GM15510 (cell line): ENCODE measurements around the gene ACAD8.

Experiments
- POLR2A ChIP-seq: IDR thresholded peaks from 3 replicates; pipeline ENCODE4 v1.6.1; 2011; ENCODE audit warnings: borderline replicate concordance; ENCODE audit not compliant: insufficient read length; ENCODE audit errors: extremely low read depth

ACAD8 gene

DNA sequence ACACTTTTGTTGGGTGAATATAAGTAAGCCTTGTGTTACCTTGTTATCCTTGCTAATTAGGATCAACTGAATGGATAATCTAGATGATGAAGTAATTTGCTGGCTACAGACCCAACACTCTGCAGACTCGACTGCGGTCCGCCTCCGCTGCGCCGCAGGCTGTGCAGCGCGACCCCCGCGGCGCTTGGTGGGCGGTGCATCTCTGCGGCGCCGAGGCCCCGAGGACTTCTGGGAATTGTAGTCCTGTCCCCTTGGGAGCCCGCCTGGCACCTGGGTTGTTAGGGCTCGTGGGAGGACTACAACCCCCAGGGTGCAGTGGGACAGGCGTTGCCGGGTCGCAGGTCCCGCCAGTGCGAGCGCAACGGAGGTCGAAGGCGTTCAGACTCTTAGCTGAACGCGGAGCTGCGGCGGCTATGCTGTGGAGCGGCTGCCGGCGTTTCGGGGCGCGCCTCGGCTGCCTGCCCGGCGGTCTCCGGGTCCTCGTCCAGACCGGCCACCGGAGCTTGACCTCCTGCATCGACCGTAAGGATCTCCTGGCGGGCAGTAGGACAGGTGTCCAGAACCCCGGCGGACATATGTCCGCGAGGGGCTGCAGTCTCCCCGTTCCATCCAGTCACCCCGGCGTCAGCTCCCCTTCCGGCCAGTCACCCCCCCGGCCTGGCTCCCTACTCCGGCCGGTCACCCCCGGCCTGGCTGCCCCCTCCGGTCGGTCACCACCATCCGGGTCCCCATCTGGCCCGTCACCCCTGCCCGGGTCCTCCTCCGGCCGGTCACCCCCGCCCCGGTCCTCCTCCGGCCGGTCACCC, at the start of gene ACAD8, which contains the start of gene THYN1:
Gene ACAD8, plus strand, starts transcription at position 381 of the 806 bp plus-strand sequence. Its CDS starts 33 bp downstream, at position 414.
Gene THYN1, minus strand, starts transcription at position 165 of the 806 bp plus-strand sequence. CDS start 470 bp downstream, outside the sequence.
- peak; percentile 89 for TF ChIP-seq POLR2A

DNA sequence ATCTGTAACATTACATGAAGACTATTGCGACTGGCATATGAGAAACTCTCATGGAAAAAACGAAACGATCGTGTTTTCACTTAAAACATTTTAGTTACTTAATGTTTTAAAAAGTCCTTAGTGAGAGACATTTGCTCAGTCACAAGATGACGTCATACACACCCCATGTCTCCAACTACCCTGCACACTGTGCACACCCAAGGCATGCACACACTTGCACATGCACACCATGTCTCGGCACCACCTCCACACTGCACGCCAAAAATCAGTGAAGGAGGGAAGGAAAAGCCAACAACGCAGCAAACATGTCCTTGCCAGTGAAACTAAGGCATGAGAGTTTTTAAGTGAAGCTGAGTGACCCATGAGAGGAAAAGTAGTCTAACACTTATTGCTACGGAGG, 47.6 kb upstream of the ACAD8 start:
- no peak for TF ChIP-seq POLR2A

GRCh38 chr11:134206185-134206584, 47.2 kb upstream of the ACAD8 start:
- TF ChIP-seq POLR2A: no peak

DNA sequence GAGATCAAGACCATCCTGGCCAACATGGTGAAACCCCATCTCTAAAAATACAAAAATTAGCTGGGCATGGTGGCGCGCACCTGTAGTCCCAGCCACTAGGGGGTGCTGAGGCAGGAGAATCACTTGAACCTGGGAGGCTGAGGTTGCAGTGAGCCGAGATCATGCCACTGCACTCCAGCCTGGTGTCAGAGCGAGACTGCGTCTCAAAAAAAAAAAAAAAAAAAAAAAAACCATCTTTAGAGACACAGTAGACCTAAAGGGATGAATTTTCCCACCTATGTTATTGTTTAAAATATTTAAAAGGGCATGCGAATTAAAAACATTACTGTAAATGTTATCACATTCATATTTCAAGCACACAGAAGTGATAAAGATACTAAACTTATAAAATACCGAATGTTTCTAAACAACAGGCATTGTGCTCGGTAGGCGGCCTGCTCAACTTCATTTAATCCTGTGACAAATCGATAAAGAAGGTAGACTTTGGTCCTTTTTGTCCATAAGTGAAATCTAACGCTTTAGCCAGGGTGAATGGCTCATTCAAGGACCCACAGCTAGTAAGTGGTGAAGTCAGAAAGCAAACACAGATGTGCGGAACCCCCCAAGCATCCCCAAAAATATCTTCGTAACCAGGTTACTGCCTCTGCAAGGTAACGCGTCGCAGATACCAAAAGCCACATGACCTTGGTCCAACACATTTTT, 45.7 kb upstream of the ACAD8 start:
- TF ChIP-seq POLR2A: no peak

DNA sequence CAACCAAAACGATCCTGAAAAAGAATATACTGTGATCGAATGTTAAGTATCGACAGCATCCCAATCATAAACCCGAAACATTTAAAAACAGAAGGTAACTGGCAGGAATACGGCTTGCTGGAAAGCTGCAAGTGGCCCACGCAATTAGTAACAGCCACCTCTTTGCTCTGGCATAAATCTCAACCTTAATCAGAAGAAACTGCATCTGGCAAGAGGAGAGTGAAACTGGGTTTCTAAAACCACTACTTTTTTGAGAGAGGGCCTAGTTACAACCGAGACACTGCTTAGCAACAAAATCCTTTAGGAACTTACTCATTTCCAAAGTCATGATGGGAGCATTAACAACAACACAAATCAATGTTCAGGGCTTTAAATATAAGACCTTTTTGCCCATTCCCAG, 37.5 kb upstream of the ACAD8 start:
- TF ChIP-seq POLR2A: no peak

GRCh38 chr11:134216816-134217215, 36.6 kb upstream of the ACAD8 start:
- no peak for TF ChIP-seq POLR2A

DNA sequence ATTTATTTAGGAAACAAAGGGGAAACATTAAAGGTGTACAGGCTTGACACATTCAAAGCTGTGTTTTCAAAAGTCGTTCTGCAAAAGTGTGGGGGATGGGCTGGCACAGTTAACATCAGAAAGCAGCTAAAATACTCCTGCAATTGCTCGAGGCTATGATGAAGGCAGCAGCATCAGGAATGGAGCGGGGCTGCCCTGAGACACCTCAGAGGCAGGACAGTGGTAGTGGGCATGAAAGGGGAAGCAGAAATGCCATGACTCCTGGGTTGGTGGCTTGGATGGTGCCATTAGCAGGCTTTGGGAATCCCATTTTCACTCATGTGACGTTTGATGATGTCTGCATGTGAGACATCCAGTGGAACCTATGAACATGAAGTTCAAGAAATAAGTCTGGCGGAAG, 30.2 kb upstream of the ACAD8 start:
- TF ChIP-seq POLR2A: no peak

DNA sequence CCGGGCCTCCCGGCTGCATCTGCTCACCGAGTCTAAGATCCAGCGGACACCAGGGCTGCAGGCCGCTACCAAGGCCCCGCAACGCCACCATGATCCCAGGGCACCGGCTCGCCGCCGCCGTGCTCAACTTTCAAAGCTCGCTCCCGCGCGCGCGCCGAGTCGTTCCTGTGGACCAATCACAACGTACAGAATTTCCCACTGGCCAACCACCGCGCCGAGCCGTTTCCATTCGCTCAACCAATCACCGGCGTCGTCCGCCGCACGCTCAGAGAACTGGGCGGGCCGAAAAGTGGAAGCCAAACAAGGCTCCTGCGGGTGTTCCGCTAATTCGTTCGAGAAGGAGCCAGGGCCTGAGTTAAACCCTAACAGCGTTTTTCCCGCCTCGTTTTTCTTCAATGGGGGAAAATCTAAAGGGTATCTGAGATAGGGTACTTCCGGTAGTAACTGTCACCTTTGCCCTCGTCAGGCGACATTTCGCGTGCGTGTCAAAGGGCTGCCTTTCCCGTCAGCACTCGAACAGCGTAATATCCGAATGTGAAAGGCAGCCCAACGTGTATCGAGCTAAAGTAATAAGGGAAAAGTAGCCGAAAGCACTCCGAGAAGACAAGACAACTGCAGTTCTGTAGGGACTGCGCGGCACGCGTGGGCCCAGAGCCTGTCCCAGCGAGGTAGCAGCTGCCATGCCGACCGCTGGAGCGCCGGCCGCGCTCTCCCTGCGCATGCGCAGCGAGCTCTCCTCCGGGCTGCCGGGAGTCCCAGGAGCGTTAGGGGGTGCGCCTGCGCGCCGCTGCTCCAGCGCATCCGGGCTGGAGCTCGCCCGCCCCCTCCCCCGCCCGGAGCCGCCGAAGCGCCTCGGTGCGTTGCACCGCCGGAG, 29.3 kb upstream of the ACAD8 start, which contains the start of the genes NCAPD3 and VPS26B:
Gene NCAPD3, minus strand, starts transcription at position 132 of the 874 bp plus-strand sequence. Its CDS starts 41 bp downstream, at position 91.
Gene VPS26B, plus strand, starts transcription at position 836 of the 874 bp plus-strand sequence. CDS start 452 bp downstream, outside the sequence.
- TF ChIP-seq POLR2A: peak; percentile 97

DNA sequence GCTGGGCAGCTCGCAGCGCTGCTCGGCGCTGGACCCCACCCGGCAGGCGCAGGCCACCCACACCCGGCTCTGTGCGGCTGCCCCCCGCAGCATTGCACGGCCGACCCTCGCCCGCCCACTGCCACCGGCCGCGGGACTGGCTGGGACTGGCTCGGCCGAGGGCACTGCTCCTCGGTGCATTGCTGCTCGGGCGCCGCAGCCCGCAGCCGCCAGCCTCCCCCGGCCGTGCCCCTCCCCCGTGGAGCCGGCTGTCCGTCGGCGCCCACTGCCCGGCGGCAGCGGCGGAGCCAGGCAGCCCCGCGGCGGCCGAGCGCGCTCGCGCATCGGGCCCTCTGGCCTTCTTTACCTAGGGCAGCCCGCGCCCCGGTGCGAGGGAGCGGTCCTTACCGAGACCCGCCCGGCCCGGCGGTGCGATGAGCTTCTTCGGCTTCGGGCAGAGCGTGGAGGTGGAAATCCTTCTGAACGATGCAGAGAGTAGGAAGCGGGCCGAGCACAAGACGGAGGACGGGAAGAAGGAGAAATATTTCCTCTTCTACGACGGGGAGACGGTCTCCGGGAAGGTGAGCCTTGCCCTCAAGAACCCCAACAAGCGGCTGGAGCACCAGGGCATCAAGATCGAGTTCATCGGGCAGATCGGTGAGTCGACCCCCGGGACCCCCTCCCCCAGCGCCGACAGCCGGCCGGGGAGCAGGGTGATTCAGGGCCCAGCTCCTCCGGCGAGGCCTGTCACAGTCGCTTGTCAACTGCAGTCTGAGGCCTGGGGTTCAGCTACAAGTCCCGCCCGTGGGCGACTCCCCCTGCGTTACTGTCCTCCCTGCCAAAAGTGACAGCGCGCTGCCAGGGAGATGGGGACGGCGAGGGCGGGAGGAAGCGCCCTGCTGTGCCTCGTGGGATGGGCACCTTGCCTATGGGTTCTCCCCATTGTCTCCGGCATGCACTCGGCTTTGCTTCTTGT, 28.4 kb upstream of the ACAD8 start:
- peak; percentile 64 for TF ChIP-seq POLR2A

GRCh38 chr11:134226806-134227325, 26.5 kb upstream of the ACAD8 start:
- no peak for TF ChIP-seq POLR2A

GRCh38 chr11:134228625-134229024, 24.7 kb upstream of the ACAD8 start:
- TF ChIP-seq POLR2A: no peak

GRCh38 chr11:134229126-134229790, 24.1 kb upstream of the ACAD8 start:
- TF ChIP-seq POLR2A: no peak

DNA sequence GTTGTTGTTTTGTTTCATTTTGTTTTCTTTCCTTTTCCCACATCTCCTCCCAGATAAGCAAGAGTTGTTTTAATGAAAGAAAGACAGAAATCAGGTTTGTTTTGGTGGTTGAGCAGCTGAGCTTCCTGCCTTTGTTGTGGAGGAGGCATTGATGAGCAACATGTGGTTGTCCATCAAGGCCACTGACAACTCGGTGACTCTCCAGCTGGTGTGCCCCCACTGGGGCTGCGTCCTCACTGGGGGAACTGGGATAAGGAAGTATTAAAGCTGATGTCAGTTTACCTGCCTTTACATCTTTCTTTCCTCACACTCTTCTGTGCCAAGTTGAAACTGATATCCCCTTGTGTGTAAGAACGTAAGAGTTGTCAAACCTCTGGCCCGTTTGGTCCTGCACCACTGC, 23.0 kb upstream of the ACAD8 start:
- TF ChIP-seq POLR2A: no peak

DNA sequence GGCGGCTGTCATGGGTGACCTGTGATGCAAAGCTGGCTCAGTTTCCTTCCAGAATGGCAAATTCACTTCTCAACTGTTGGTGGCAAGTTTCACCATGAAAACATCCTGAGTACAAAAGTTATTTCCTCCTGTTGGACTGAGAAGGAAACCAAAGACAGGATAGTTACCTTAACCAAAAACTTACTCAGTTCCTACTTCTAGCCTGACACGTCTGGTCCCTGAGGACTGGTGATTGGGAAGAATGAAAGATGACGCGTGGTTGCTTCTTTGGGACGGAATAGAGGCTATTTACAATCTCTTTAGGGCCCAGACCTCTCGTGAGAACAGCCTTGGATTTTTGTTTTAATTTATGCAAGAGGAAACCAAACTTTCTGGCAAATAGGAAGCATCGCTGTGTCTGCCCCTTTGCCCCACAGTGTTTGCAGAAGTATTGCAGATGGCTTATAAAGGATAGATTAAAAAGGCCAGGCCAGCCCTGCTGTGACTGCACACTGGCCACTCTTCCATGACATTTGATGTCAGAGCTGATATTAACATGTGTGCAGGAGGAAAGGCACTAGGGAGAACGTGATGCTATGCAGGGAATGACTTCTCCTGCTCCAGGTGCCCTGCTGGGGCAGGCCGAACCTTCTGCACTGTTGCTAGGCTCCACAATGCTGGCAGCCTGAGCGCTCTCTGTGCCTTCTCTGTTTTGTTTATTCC, 21.3 kb upstream of the ACAD8 start:
- TF ChIP-seq POLR2A: no peak
